ENCODE results near the gene XXYLT1. TPM values are rescaled to one million over a fixed set of nuclear protein-coding genes. Genes with fewer than 3 reads are reported as not detected.
A peak's percentile ranks its signal among the peaks of the same experiment; 100 is the strongest.

Gene XXYLT1
- total and polyA plus RNA-seq, 9 of the 15 experiments (the other 6 are each of a cell fraction or from before 2014, with no cell fraction given), result 1.9 to 18.9 (median 15.0) TPM

GRCh38 chr3:195178124-195178910, 92.6 kb downstream of the XXYLT1 start (continued):
- TF ChIP-seq ZNF318 (IDR thresholded peaks at IDR 0.05; ENCODE audit: borderline replicate concordance in 1 of 2, low read depth in 1 of 2) (no peak), ARID3B (CRISPR knock-in tag; IDR thresholded peaks at IDR 0.05; ENCODE audit: borderline replicate concordance) (no peak), MLX (CRISPR knock-in tag; conservative IDR thresholded peaks at IDR 0.05) (no peak), ZNF3 (CRISPR knock-in tag; IDR thresholded peaks at IDR 0.05) (no peak), LARP7 (IDR thresholded peaks at IDR 0.05) (no peak), REST (IDR thresholded peaks at IDR 0.05; ENCODE audit: borderline replicate concordance) (peak; percentile 25; the same call in 1 of the 2 replicates), REST (CRISPR knock-in tag; IDR thresholded peaks at IDR 0.05; ENCODE audit: low read depth) (no peak)

All from K562 (cell line).